ENCODE data around the gene TOX3.

The TOX3 gene

GRCh38 chr16:52439750-52440149 is 107.2 kb downstream of the TOX3 start:
- no peak for TF ChIP-seq CTCF (IDR thresholded peaks at IDR 0.05; ENCODE audit: control insufficient read depth, insufficient read depth, low read depth, low read length, missing control alignments)
- no peak for DNase-seq (ENCODE audit: low read depth)
- no peak overlapping the region for H3K4me3 ChIP-seq (ENCODE audit: control insufficient read depth, low read depth, low read length)

- no peak for DNase-seq (ENCODE audit: low read depth)
- H3K4me3 ChIP-seq (ENCODE audit: control insufficient read depth, low read depth, low read length) = no peak overlapping the region
- no peak for TF ChIP-seq CTCF (IDR thresholded peaks at IDR 0.05; ENCODE audit: control insufficient read depth, insufficient read depth, low read depth, low read length, missing control alignments)
These were observed 107.7 kb downstream of the TOX3 start for GRCh38 chr16:52439171-52439701.

- no peak for TF ChIP-seq CTCF (IDR thresholded peaks at IDR 0.05; ENCODE audit: control insufficient read depth, insufficient read depth, low read depth, low read length, missing control alignments)
- no peak overlapping the region for H3K4me3 ChIP-seq (ENCODE audit: control insufficient read depth, low read depth, low read length)
- DNase-seq (ENCODE audit: low read depth) = no peak
These were observed 109.7 kb downstream of the TOX3 start for GRCh38 chr16:52437277-52437670.

- H3K4me3 ChIP-seq (ENCODE audit: control insufficient read depth, low read depth, low read length) = no peak overlapping the region
- DNase-seq (ENCODE audit: low read depth) = no peak
- no peak for TF ChIP-seq CTCF (IDR thresholded peaks at IDR 0.05; ENCODE audit: control insufficient read depth, insufficient read depth, low read depth, low read length, missing control alignments)
These were observed 110.3 kb downstream of the TOX3 start for GRCh38 chr16:52436339-52437276.

- H3K4me3 ChIP-seq (ENCODE audit: control insufficient read depth, low read depth, low read length) = no peak overlapping the region
- no peak for DNase-seq (ENCODE audit: low read depth)
- no peak for TF ChIP-seq CTCF (IDR thresholded peaks at IDR 0.05; ENCODE audit: control insufficient read depth, insufficient read depth, low read depth, low read length, missing control alignments)
These were observed 112.7 kb downstream of the TOX3 start for GRCh38 chr16:52434224-52434623.

- no peak for DNase-seq (ENCODE audit: low read depth)
- H3K4me3 ChIP-seq (ENCODE audit: control insufficient read depth, low read depth, low read length) = no peak overlapping the region
- no peak for TF ChIP-seq CTCF (IDR thresholded peaks at IDR 0.05; ENCODE audit: control insufficient read depth, insufficient read depth, low read depth, low read length, missing control alignments)
These were observed 113.3 kb downstream of the TOX3 start for GRCh38 chr16:52433643-52434042.

Measured in AG09309 (cell line).